Lower leg skin (tissue), 3 donors: ENCODE data around the gene IL6R.

Experiments
- POLR2A ChIP-seq, 2 donors: fragments of 450-650 bp; IDR thresholded peaks; one replicate each; pipeline ENCODE4 v1.6.1; 2016 to 2017; ENCODE audit warnings: antibody characterized with exemption in 2 of 2, mild to moderate bottlenecking in 1 of 2, moderate library complexity in 1 of 2
- TF ChIP-seq, protein P1 (sequence below), 3 donors: fragments of 450-650 bp; IDR thresholded peaks; one replicate each; pipeline ENCODE4 v1.5.1; 2016; ENCODE audit warnings: antibody characterized with exemption in 3 of 3, mild to moderate bottlenecking in 3 of 3, moderate library complexity in 2 of 3

GRCh38 chr1:154411525-154411924 is 6.4 kb downstream of the IL6R start:
- TF ChIP-seq, protein P1, sequence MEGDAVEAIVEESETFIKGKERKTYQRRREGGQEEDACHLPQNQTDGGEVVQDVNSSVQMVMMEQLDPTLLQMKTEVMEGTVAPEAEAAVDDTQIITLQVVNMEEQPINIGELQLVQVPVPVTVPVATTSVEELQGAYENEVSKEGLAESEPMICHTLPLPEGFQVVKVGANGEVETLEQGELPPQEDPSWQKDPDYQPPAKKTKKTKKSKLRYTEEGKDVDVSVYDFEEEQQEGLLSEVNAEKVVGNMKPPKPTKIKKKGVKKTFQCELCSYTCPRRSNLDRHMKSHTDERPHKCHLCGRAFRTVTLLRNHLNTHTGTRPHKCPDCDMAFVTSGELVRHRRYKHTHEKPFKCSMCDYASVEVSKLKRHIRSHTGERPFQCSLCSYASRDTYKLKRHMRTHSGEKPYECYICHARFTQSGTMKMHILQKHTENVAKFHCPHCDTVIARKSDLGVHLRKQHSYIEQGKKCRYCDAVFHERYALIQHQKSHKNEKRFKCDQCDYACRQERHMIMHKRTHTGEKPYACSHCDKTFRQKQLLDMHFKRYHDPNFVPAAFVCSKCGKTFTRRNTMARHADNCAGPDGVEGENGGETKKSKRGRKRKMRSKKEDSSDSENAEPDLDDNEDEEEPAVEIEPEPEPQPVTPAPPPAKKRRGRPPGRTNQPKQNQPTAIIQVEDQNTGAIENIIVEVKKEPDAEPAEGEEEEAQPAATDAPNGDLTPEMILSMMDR (IDR thresholded peaks at IDR 0.05) = no peak
- no peak for TF ChIP-seq POLR2A (IDR thresholded peaks at IDR 0.05)
